A549 (cell line): ENCODE results near the gene SAXO1. TPM values are rescaled to one million over a fixed set of nuclear protein-coding genes. Genes with fewer than 3 reads are reported as not detected.
A peak's percentile ranks its signal among the peaks of the same experiment; 100 is the strongest.

Experiments
- ATAC-seq, 2 experiments: fragments of 200-7000 bp in 1 of 2; fragments of >200 bp in 1 of 2; cut with Nextera tagmentation in 1 of 2; cut with Tn5 transposase in 1 of 2; 3 replicates each; pipeline versions ENCODE4 v1.8.0 to v1.9.1; 2018 to 2020; ENCODE audit warnings: mild to moderate bottlenecking in 1 of 2, moderate library complexity in 1 of 2
- CTCF ChIA-PET: fragments of 300-600 bp; sonication (Branson Sonifier 250); formaldehyde crosslinking; extraction: SDS; loops from one replicate; lab custom pipeline; 2021; ENCODE audit warnings: antibody characterized with exemption, inconsistent platforms; lab: Yijun Ruan, JAX
- POLR2A ChIA-PET: fragments of 350-600 bp; formaldehyde crosslinking; extraction: SDS; loops from one replicate; lab custom pipeline; 2021; ENCODE audit warnings: antibody characterized with exemption, inconsistent platforms; lab: Yijun Ruan, JAX
- DNase-seq, 2 experiments: peaks; one replicate each; pipeline versions ENCODE4 v3.0.0 to v3.0.0-alpha.2; 2011 to 2016; ENCODE audit warnings: low read depth in 1 of 2, low spot score in 1 of 2
- FAIRE-seq: peaks from 2 replicates; lab custom pipeline; 2011; peaks lifted over from hg19 to GRCh38; lab: Jason Lieb, UNC
- H3K27ac ChIP-seq, 2 experiments: fragments of >200 bp; sonication (Bioruptor Twin); formaldehyde crosslinking; 3 replicates each; pipeline ENCODE4 v1.5.1; 2016 to 2017
- H3K4me1 ChIP-seq: fragments of >200 bp; sonication (Bioruptor Twin); formaldehyde crosslinking; 3 replicates; pipeline ENCODE4 v1.6.1; 2016
- H3K4me2 ChIP-seq: fragments of >200 bp; sonication (Bioruptor Twin); formaldehyde crosslinking; 3 replicates; pipeline ENCODE4 v1.6.1; 2016
- H3K4me3 ChIP-seq: fragments of >200 bp; sonication (Bioruptor Twin); formaldehyde crosslinking; 3 replicates; pipeline ENCODE4 v1.5.1; 2016
- H3K9me3 ChIP-seq: fragments of >200 bp; sonication (Bioruptor Twin); formaldehyde crosslinking; 3 replicates; pipeline ENCODE4 v1.6.1; 2016
- BHLHE40 ChIP-seq: IDR thresholded peaks from 2 replicates; pipeline ENCODE4 v1.6.1; 2012; ENCODE audit warnings: low read depth, low read length, inconsistent platforms
- CBX2 ChIP-seq: fragments of 200-600 bp; sonication (generic); IDR thresholded peaks from 2 replicates; pipeline ENCODE4 v1.6.1; 2016; ENCODE audit warnings: low read depth, mild to moderate bottlenecking, borderline replicate concordance
- CHD2 ChIP-seq: fragments of 150-350 bp; IDR thresholded peaks from 2 replicates; pipeline ENCODE4 v1.6.1; 2014; ENCODE audit warnings: low read length; ENCODE audit not compliant: partially characterized antibody
- EHF ChIP-seq: fragments of 250-450 bp; sonication (Bioruptor Pico); IDR thresholded peaks from 2 replicates; pipeline ENCODE4 v1.5.0; 2020; ENCODE audit warnings: mild to moderate bottlenecking
- ELK1 ChIP-seq: fragments of 150-350 bp; IDR thresholded peaks from 2 replicates; pipeline ENCODE4 v1.6.1; 2014; ENCODE audit warnings: low read depth, mild to moderate bottlenecking, low read length
- FOXS1 ChIP-seq: fragments of 250-450 bp; sonication (Bioruptor Pico); IDR thresholded peaks from 2 replicates; pipeline ENCODE4 v1.5.0; 2020; ENCODE audit warnings: mild to moderate bottlenecking, moderate library complexity
- HDAC2 ChIP-seq: fragments of 200-600 bp; sonication (generic); IDR thresholded peaks from 2 replicates; pipeline ENCODE4 v1.6.1; 2016
- HEYL ChIP-seq: fragments of 250-450 bp; sonication (Bioruptor Pico); IDR thresholded peaks from 2 replicates; pipeline ENCODE4 v1.8.0; 2021; ENCODE audit warnings: mild to moderate bottlenecking, moderate library complexity
- HOXA7 ChIP-seq: fragments of 250-450 bp; sonication (Bioruptor Pico); IDR thresholded peaks from 2 replicates; pipeline ENCODE4 v1.5.0; 2020; ENCODE audit warnings: mild to moderate bottlenecking, moderate library complexity
- HOXB13 ChIP-seq: fragments of 250-450 bp; sonication (Bioruptor Pico); IDR thresholded peaks from 2 replicates; pipeline ENCODE4 v1.5.0; 2020; ENCODE audit warnings: low read depth, mild to moderate bottlenecking, moderate library complexity
- HOXB5 ChIP-seq: fragments of 250-450 bp; sonication (Bioruptor Pico); IDR thresholded peaks from 2 replicates; pipeline ENCODE4 v1.5.0; 2020; ENCODE audit warnings: mild to moderate bottlenecking, moderate library complexity
- JUNB ChIP-seq: fragments of >200 bp; sonication (Bioruptor Twin); formaldehyde crosslinking; IDR thresholded peaks from 2 replicates; pipeline ENCODE4 v1.6.1; 2016
- KDM1A ChIP-seq: fragments of 200-600 bp; sonication (generic); IDR thresholded peaks from 2 replicates; pipeline ENCODE4 v1.6.1; 2016; ENCODE audit warnings: low read depth, mild to moderate bottlenecking
- MAX ChIP-seq: IDR thresholded peaks from 2 replicates; pipeline ENCODE4 v1.6.1; 2012
- MAZ ChIP-seq: fragments of 150-350 bp; IDR thresholded peaks from 2 replicates; pipeline ENCODE4 v1.6.1; 2014; ENCODE audit warnings: antibody characterized with exemption, low read depth, low read length, borderline replicate concordance
- MYC ChIP-seq: IDR thresholded peaks from 2 replicates; pipeline ENCODE4 v1.6.1; 2012; ENCODE audit warnings: mild to moderate bottlenecking, inconsistent platforms, low read length, improper control_type of control experiment, borderline replicate concordance
- NPAS2 ChIP-seq: fragments of 250-450 bp; sonication (Bioruptor Pico); IDR thresholded peaks from 2 replicates; pipeline ENCODE4 v1.8.0; 2022; ENCODE audit warnings: mild to moderate bottlenecking, moderate library complexity, borderline replicate concordance
- NR3C1 ChIP-seq: fragments of >200 bp; sonication (Bioruptor Twin); formaldehyde crosslinking; IDR thresholded peaks from 3 replicates; pipeline ENCODE4 v1.6.1; 2017
- PBX3 ChIP-seq: IDR thresholded peaks from 2 replicates; pipeline ENCODE4 v1.6.1; 2012
- POLR2AphosphoS2 ChIP-seq: conservative IDR thresholded peaks from 2 replicates; pipeline ENCODE4 v1.6.1; 2012; ENCODE audit warnings: low read length, improper control_type of control experiment, inconsistent platforms
- RAD21 ChIP-seq, 2 experiments: fragments of >200 bp in 1 of 2; sonication (Bioruptor Twin) in 1 of 2; formaldehyde crosslinking in 1 of 2; IDR thresholded peaks in 1 of 2; conservative IDR thresholded peaks in 1 of 2; 2 replicates in 1 of 2; 3 replicates in 1 of 2; pipeline ENCODE4 v1.6.1; 2012 to 2018; ENCODE audit warnings: inconsistent platforms in 1 of 2
- REST ChIP-seq: fragments of 200-600 bp; sonication (generic); IDR thresholded peaks from 2 replicates; pipeline ENCODE4 v1.6.1; 2016; ENCODE audit warnings: antibody characterized with exemption, mild to moderate bottlenecking, moderate library complexity
- SREBF2 ChIP-seq: fragments of 450-650 bp; IDR thresholded peaks from 2 replicates; pipeline ENCODE4 v1.6.1; 2014; ENCODE audit warnings: mild to moderate bottlenecking, moderate library complexity
- TP53 ChIP-seq: fragments of 250-450 bp; sonication (Bioruptor Pico); IDR thresholded peaks from 2 replicates; pipeline ENCODE4 v1.5.0; 2021; ENCODE audit warnings: mild to moderate bottlenecking, moderate library complexity
- USF2 ChIP-seq: fragments of 450-650 bp; IDR thresholded peaks from 2 replicates; pipeline ENCODE4 v1.6.1; 2014; ENCODE audit warnings: antibody characterized with exemption
- ZC3H11A ChIP-seq: fragments of 450-650 bp; IDR thresholded peaks from 2 replicates; pipeline ENCODE4 v1.6.1; 2014; ENCODE audit warnings: antibody characterized with exemption, mild to moderate bottlenecking
- ZSCAN20 ChIP-seq: fragments of 250-450 bp; sonication (Bioruptor Pico); IDR thresholded peaks from 2 replicates; pipeline ENCODE4 v1.8.0; 2022; ENCODE audit warnings: mild to moderate bottlenecking, moderate library complexity
- WGBS: methylation state at CpG from one replicate; pipeline ENCODE4 v1.1.6; 2017; ENCODE audit errors: missing lambda C conversion rate; 5-methylcytosine and 5-hydroxymethylcytosine counted together
- polyA plus RNA-seq, 4 experiments: library from polyadenylated mRNA; depleted of rRNA in 3 of 4; stranded (reverse); fragments of >200 nt; fragmentation: RNase III in 1 of 4; extraction: RNeasy Plus Mini Kit Qiagen cat#74134 plus additional on column Dnase treatment in 1 of 4; gene quantifications; 2 replicates in 3 of 4; 3 replicates in 1 of 4; pipeline ENCODE4 v1.2.3, GENCODE V29; 2011 to 2017

The SAXO1 gene
- polyA plus RNA-seq, 2 of the 4 experiments (the other 2 are of a cell fraction) = not detected

GRCh38 chr9:18906656-18907395, 126.2 kb downstream of the SAXO1 start:
- no peaks in the 10 kb centered on the region for H3K9me3 ChIP-seq
- FAIRE-seq (no peak), ATAC-seq (peak in 1 of 2 experiments; percentile 26; a peak in 1 of 6 replicates), DNase-seq (no peak)
- H3K4me1 ChIP-seq = no peaks in the 10 kb centered on the region
- WGBS = 39% methylated on average over 8 of the region's 9 CpGs
- POLR2A ChIA-PET = no interaction called here
- no peak overlapping the region for H3K4me2 ChIP-seq
- TF ChIP-seq RAD21 (conservative IDR thresholded peaks at IDR 0.05 in 1 of 2, IDR thresholded peaks at IDR 0.05 in 1 of 2) (no peak), NPAS2 (CRISPR knock-in tag) (no peak), SREBF2 (no peak), KDM1A (no peak), MAX (no peak), CBX2 (no peak), CHD2 (no peak), POLR2AphosphoS2 (no peak), PBX3 (no peak), USF2 (no peak), HEYL (no peak), HOXB5 (CRISPR knock-in tag) (no peak)
- CTCF ChIA-PET = no interaction called here
- no peak overlapping the region for H3K4me3 ChIP-seq
- no peak overlapping the region for H3K27ac ChIP-seq

GRCh38 chr9:18905883-18906629, 127.0 kb downstream of the SAXO1 start:
- FAIRE-seq = no peak
- CTCF ChIA-PET = no interaction called here
- no peak for TF ChIP-seq HDAC2
- no peak for TF ChIP-seq HOXA7 (CRISPR knock-in tag)
- no peak for TF ChIP-seq HEYL
- TF ChIP-seq SREBF2 = no peak
- no peak for TF ChIP-seq TP53 (CRISPR knock-in tag)
- TF ChIP-seq REST = no peak
- TF ChIP-seq HOXB13 = no peak
- TF ChIP-seq MYC = no peak
- TF ChIP-seq JUNB = no peak
- TF ChIP-seq BHLHE40 = no peak
- TF ChIP-seq ZC3H11A = no peak
- no peak for TF ChIP-seq ELK1
- TF ChIP-seq EHF = no peak
- TF ChIP-seq ZSCAN20 (CRISPR knock-in tag) = no peak
- no peak for TF ChIP-seq FOXS1 (CRISPR knock-in tag)
- TF ChIP-seq MAZ = no peak
- TF ChIP-seq NR3C1 = no peak
- no peak for TF ChIP-seq NPAS2 (CRISPR knock-in tag)
- TF ChIP-seq RAD21 (conservative IDR thresholded peaks at IDR 0.05 in 1 of 2, IDR thresholded peaks at IDR 0.05 in 1 of 2) = no peak
- POLR2A ChIA-PET = no interaction called here
- no peak for ATAC-seq
- no peak for DNase-seq
- Histone ChIP-seq H3K9me3 (no peaks in the 10 kb centered on the region), H3K4me1 (no peaks in the 10 kb centered on the region), H3K4me2 (no peak overlapping the region), H3K27ac (no peak overlapping the region), H3K4me3 (no peak overlapping the region)
- 45% methylated on average over 9 of the region's 9 CpGs for WGBS
